ENCODE measurements around the gene MPHOSPH6. TPM values are rescaled to one million over a fixed set of nuclear protein-coding genes. Genes with fewer than 3 reads are reported as not detected.

MPHOSPH6 gene
- total RNA-seq, 1 experiment from 2014 or later: 55.4 TPM

- Histone ChIP-seq H3K4me1 (replicated peaks) (no peaks in the 10 kb centered on the region), H3K27ac (no peak overlapping the region), H3K27me3 (replicated peaks) (peaks cover 23% of the 10 kb centered on the region), H3K4me3 (no peak overlapping the region), H3K9me3 (replicated peaks) (no peaks in the 10 kb centered on the region), H3K36me3 (no peaks in the 10 kb centered on the region)
- no peak for DNase-seq (ENCODE audit: low read depth in 1 of 2, low spot score in 2 of 2)
Observed at GRCh38 chr16:82185012-82185411, 15.0 kb upstream of the MPHOSPH6 start.

- DNase-seq (ENCODE audit: low read depth in 1 of 2, low spot score in 2 of 2): no peak
- no peaks in the 10 kb centered on the region for H3K36me3 ChIP-seq
Observed at GRCh38 chr16:82184213-82184612, 14.2 kb upstream of the MPHOSPH6 start.

DNA sequence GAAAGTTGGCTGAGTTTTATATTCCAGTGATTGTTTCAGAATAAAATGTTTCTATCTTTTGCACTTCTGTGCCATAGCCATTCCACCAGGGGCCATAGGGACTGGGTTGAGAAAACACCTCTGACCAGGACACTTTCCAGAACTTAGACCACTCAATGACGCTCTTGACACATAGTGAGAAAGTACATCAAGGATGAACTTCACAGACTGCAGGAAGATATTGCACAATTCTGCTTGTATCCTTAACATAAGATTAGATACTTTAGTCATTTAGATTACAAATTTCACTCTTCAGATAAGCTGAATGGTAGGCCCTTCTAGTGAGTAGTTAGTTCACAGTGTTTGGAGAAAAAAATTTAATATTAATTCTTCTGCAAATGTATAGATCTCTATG is 13.0 kb upstream of the MPHOSPH6 start:
- Histone ChIP-seq H3K27ac (no peak overlapping the region), H3K9me3 (replicated peaks) (no peaks in the 10 kb centered on the region), H3K4me3 (no peak overlapping the region), H3K36me3 (no peaks in the 10 kb centered on the region), H3K4me1 (replicated peaks) (no peaks in the 10 kb centered on the region), H3K27me3 (replicated peaks) (peaks cover 19% of the 10 kb centered on the region)
- no peak for DNase-seq (ENCODE audit: low read depth in 1 of 2, low spot score in 2 of 2)

More at GRCh38 chr16:82184213-82184612, 14.2 kb upstream of the MPHOSPH6 start:
- H3K4me3 ChIP-seq: no peak overlapping the region
- no peak overlapping the region for H3K27ac ChIP-seq
- H3K9me3 ChIP-seq (replicated peaks): no peaks in the 10 kb centered on the region
- H3K4me1 ChIP-seq (replicated peaks): no peaks in the 10 kb centered on the region
- peaks cover 20% of the 10 kb centered on the region for H3K27me3 ChIP-seq (replicated peaks)

- Histone ChIP-seq H3K27me3 (replicated peaks) (peaks cover 19% of the 10 kb centered on the region), H3K4me1 (replicated peaks) (no peaks in the 10 kb centered on the region), H3K36me3 (no peaks in the 10 kb centered on the region), H3K9me3 (replicated peaks) (no peaks in the 10 kb centered on the region), H3K4me3 (no peak overlapping the region), H3K27ac (no peak overlapping the region)
- DNase-seq (ENCODE audit: low read depth in 1 of 2, low spot score in 2 of 2): no peak
Observed at GRCh38 chr16:82182266-82183003, 12.4 kb upstream of the MPHOSPH6 start.

DNA sequence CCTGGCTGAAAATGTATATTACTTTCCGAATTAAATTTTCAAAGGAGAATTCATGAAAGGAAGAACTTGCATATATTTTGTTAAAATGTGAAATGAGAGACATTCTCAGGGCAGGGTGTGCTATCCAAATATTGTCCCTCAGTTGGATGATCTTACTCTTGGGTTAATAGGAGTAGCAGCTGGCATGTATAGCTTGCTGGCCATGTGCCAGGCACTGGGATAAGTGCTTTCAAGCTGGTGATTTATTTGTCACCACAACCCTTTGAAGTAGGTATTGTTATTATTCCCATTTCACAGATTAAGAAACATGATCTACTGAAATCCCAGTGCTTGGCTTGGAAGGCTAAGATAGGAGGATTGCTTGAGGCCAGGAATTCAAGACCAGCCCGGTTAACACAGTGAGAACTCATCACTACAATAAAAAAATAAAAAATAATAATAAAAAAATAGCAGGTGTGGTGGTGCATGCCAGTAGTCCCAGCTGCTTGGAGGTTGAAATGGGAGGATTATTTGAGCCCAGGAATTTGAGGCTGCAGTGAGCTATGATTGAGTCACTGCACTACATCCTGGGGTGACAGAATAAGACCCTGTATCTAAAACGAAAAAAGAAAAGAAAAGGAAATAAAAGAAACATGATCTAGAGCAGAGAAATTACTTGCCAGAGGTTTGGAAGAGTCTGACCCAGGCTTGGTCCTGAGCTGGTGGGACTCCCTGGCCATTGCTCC is 11.6 kb upstream of the MPHOSPH6 start:
- Histone ChIP-seq H3K27me3 (replicated peaks) (peaks cover 23% of the 10 kb centered on the region), H3K9me3 (replicated peaks) (no peaks in the 10 kb centered on the region)

DNA sequence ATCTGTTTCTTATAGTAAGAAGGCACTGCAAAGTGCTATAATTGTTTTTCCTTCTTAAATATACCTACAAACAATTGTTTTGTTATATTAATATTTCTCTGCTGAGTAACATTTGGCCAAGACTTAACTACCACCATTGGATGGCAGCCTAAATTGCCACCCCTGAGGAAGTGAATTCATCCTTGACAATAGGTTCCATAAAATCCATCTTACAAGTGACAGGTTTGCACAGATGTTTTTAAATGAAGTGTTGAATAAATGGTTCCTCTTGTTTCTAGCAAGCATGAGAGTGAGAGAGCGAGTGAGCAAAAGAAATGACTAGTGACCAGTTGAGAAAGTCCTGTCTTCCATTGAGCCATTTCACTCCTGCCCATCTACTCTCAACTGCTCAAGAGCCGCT is 8.3 kb upstream of the MPHOSPH6 start:
- H3K27me3 ChIP-seq (replicated peaks): peaks cover 20% of the 10 kb centered on the region
- no peak overlapping the region for H3K27ac ChIP-seq
- H3K4me1 ChIP-seq (replicated peaks): no peaks in the 10 kb centered on the region
- H3K36me3 ChIP-seq: no peaks in the 10 kb centered on the region
- H3K9me3 ChIP-seq (replicated peaks): no peaks in the 10 kb centered on the region
- DNase-seq (ENCODE audit: low read depth in 1 of 2, low spot score in 2 of 2): no peak
- no peak overlapping the region for H3K4me3 ChIP-seq

More for the DNA sequence above, 11.6 kb upstream of the MPHOSPH6 start:
- H3K4me3 ChIP-seq: no peak overlapping the region
- H3K27ac ChIP-seq: no peak overlapping the region
- H3K4me1 ChIP-seq (replicated peaks): no peaks in the 10 kb centered on the region
- no peaks in the 10 kb centered on the region for H3K36me3 ChIP-seq
- no peak for DNase-seq (ENCODE audit: low read depth in 1 of 2, low spot score in 2 of 2)

DNA sequence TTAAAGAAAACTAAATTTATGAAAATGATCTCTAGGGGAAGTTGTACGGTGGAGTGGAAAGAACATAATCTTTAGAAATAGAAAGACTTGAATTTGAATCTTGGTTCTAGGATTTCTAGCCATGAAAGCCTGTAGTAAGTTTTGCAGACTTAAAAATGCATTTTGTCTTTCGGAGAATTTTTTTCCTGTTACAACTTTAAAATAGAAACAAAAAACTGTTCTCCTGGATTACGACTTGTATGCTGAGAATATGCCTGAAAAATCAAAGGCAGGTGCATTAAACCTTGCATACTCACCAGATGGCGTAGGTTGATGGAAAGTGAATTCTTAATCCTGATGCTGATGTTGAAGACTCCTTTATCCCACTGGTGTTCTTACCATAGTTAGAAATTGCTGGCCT is 7.5 kb upstream of the MPHOSPH6 start:
- H3K4me3 ChIP-seq: no peak overlapping the region
- peaks cover 21% of the 10 kb centered on the region for H3K27me3 ChIP-seq (replicated peaks)
- no peaks in the 10 kb centered on the region; the same call in 1 of the 2 replicates for H3K9me3 ChIP-seq (replicated peaks)
- H3K36me3 ChIP-seq: no peaks in the 10 kb centered on the region
- no peak overlapping the region for H3K27ac ChIP-seq
- no peaks in the 10 kb centered on the region for H3K4me1 ChIP-seq (replicated peaks)
- DNase-seq (ENCODE audit: low read depth in 1 of 2, low spot score in 2 of 2): no peak

DNA sequence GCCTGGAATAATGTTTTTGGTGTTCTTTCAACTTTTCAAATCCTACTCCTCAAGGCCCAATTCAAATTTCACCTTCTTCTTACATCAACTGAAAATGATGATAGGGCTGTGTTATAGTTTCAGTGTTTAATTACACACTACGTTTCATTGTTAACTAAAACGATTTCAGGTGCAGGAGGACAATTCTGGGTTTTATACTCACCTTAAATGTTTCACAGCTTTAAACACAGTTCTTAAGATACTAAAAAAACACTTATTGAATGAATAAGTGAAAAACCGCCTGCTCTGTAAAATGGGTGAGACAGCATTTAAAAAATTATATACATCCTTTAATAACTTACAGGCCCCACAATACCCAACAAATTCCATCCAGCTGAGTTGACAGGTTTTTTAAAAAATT is 6.2 kb upstream of the MPHOSPH6 start:
- H3K27me3 ChIP-seq (replicated peaks): peaks cover 35% of the 10 kb centered on the region
- H3K4me3 ChIP-seq: no peak overlapping the region
- no peaks in the 10 kb centered on the region for H3K36me3 ChIP-seq
- H3K27ac ChIP-seq: no peak overlapping the region
- DNase-seq (ENCODE audit: low read depth in 1 of 2, low spot score in 2 of 2): no peak
- no peaks in the 10 kb centered on the region for H3K4me1 ChIP-seq (replicated peaks)
- no peaks in the 10 kb centered on the region; the same call in 1 of the 2 replicates for H3K9me3 ChIP-seq (replicated peaks)

DNA sequence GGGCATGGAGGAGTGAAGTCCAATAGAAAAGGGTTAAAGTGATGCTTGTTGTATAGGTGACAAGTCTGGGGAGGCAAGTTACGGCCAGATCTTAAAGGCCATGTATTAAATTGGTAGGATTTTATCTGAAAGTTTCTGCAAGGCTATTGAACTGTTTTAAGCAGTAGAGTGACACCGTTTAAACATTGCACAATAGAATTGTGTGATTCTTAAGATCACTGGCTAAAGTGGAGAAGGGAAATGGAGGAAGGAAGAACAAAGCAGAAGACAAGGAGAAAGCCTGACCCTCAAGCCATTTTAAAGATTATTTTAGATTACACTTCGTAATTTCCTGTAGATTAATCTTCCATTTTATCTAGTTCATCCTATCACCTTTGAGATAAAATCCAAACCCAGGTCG is 5.6 kb upstream of the MPHOSPH6 start:
- H3K36me3 ChIP-seq: no peaks in the 10 kb centered on the region

GRCh38 chr16:82167670-82168069 is 2.4 kb downstream of the MPHOSPH6 start:
- DNase-seq (ENCODE audit: low read depth in 1 of 2, low spot score in 2 of 2): no peak
- peaks cover 17% of the 10 kb centered on the region for H3K27me3 ChIP-seq (replicated peaks)
- H3K36me3 ChIP-seq: peaks cover 54% of the 10 kb centered on the region
- H3K4me1 ChIP-seq (replicated peaks): peaks cover 11% of the 10 kb centered on the region
- no peak overlapping the region for H3K27ac ChIP-seq
- 0 out of 2 replicates have a peak, but pooled peaks cover 3% of the 10 kb centered on the region for H3K9me3 ChIP-seq (replicated peaks)
- no peak overlapping the region for H3K4me3 ChIP-seq

More for the DNA sequence above, 5.6 kb upstream of the MPHOSPH6 start:
- Histone ChIP-seq H3K27ac (no peak overlapping the region), H3K4me3 (no peak overlapping the region), H3K9me3 (replicated peaks) (no peaks in the 10 kb centered on the region; the same call in 1 of the 2 replicates), H3K4me1 (replicated peaks) (peaks cover under 1% of the 10 kb centered on the region), H3K27me3 (replicated peaks) (peaks cover 37% of the 10 kb centered on the region)
- DNase-seq (ENCODE audit: low read depth in 1 of 2, low spot score in 2 of 2): no peak

DNA sequence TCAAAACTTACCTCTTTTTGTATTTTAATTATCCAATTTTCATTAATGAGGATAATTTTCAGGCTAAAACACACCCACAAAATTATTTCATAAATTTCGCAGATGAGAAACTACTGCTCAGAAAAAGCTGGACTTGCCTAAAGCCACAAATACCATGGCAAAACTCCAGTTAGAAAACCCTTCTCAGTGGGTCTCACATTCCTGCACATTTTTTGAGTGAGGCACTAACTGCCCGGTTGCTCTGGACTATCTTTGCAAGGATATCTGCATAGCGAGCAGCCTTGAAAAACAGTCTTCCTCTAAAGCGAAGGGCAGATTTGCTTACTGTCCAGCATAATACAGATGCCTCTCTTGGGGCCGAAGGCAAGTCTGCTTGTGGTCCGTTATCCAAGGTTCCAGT is 9.8 kb downstream of the MPHOSPH6 start:
- DNase-seq (ENCODE audit: low read depth in 1 of 2, low spot score in 2 of 2): no peak
- H3K27me3 ChIP-seq (replicated peaks): no peaks in the 10 kb centered on the region
- no peaks in the 10 kb centered on the region for H3K4me1 ChIP-seq (replicated peaks)
- no peaks in the 10 kb centered on the region; the same call in 1 of the 2 replicates for H3K9me3 ChIP-seq (replicated peaks)
- H3K27ac ChIP-seq: no peak overlapping the region
- H3K4me3 ChIP-seq: no peak overlapping the region
- H3K36me3 ChIP-seq: peaks cover 59% of the 10 kb centered on the region

DNA sequence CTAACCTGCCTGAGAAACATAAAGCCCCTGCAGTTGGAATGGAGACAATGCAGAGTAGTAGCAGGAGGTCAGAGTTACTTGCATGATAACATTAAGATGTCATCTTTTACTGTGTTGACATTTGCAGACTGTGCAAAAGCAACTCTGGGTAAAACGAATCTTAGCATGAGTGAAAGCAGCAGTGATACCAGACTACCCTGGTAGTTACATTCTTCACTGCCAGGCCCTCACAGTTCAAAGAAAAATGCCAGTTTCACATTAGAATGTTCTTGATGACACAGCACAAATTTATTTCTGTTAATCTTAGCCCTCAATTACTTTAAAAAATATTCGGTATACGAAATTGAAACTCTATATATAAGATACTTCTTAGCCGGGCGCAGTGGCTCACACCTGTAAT is 12.2 kb downstream of the MPHOSPH6 start:
- H3K4me3 ChIP-seq: no peak overlapping the region
- H3K36me3 ChIP-seq: peaks cover 44% of the 10 kb centered on the region
- no peaks in the 10 kb centered on the region for H3K27me3 ChIP-seq (replicated peaks)
- no peak overlapping the region for H3K27ac ChIP-seq
- DNase-seq (ENCODE audit: low read depth in 1 of 2, low spot score in 2 of 2): no peak
- H3K9me3 ChIP-seq (replicated peaks): no peaks in the 10 kb centered on the region; the same call in 1 of the 2 replicates
- no peaks in the 10 kb centered on the region for H3K4me1 ChIP-seq (replicated peaks)

GRCh38 chr16:82157534-82157812 is 12.6 kb downstream of the MPHOSPH6 start:
- no peak overlapping the region for H3K4me3 ChIP-seq
- H3K4me1 ChIP-seq (replicated peaks): no peaks in the 10 kb centered on the region
- H3K9me3 ChIP-seq (replicated peaks): no peaks in the 10 kb centered on the region; the same call in 1 of the 2 replicates
- H3K27ac ChIP-seq: no peak overlapping the region
- no peak for DNase-seq (ENCODE audit: low read depth in 1 of 2, low spot score in 2 of 2)
- no peaks in the 10 kb centered on the region for H3K27me3 ChIP-seq (replicated peaks)
- peaks cover 40% of the 10 kb centered on the region for H3K36me3 ChIP-seq

DNA sequence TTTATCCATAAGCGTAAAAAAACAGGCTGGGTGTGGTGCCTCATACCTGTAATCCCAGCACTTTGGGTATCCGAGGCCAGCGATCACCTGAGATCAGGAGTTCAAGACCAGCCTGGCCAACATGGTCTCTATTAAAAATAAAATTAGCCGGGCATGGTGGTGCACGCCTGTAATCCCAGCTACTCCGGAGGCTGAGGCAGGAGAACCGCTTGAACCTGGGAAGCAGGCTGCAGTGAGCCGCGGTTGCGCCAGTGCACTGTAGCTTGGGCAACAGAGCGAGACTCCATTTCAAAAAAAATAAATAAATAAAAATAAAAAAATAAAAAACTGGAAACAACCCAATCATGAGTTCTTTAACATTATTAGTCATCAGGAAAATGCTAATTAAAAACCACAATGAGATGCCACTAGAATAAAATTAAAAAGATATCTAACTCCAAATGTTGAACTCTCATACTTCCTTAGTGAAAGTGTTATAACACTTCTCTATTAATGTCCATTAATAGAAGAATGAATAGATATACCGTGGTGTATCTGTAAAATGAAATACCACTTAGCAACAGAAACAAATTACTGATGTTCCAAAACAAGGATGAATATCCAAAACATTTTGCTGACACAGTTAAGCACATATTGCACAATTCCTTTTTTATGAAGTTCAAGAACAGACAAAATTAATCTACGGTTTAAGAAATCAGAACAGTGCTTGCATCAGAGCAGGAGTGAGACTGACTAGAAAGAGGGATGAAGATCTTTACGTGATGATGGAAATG is 13.1 kb downstream of the MPHOSPH6 start:
- Histone ChIP-seq H3K27me3 (replicated peaks) (no peaks in the 10 kb centered on the region), H3K9me3 (replicated peaks) (no peaks in the 10 kb centered on the region; the same call in 1 of the 2 replicates), H3K36me3 (peaks cover 35% of the 10 kb centered on the region), H3K27ac (no peak overlapping the region), H3K4me3 (no peak overlapping the region), H3K4me1 (replicated peaks) (no peaks in the 10 kb centered on the region)
- no peak for DNase-seq (ENCODE audit: low read depth in 1 of 2, low spot score in 2 of 2)

Measured in SJSA1 (cell line).